Lower leg skin (tissue), 3 donors: Measurements from ENCODE around the gene LRCOL1.

ENCODE experiments used
- POLR2A ChIP-seq, 2 donors: fragments of 450-650 bp; IDR thresholded peaks; one replicate each; pipeline ENCODE4 v1.6.1; 2016 to 2017; ENCODE audit warnings: antibody characterized with exemption in 2 of 2, mild to moderate bottlenecking in 1 of 2, moderate library complexity in 1 of 2
- TF ChIP-seq, protein P1 (sequence below), 3 donors: fragments of 450-650 bp; IDR thresholded peaks; one replicate each; pipeline ENCODE4 v1.5.1; 2016; ENCODE audit warnings: antibody characterized with exemption in 3 of 3, mild to moderate bottlenecking in 3 of 3, moderate library complexity in 2 of 3

- TF ChIP-seq, protein P1, sequence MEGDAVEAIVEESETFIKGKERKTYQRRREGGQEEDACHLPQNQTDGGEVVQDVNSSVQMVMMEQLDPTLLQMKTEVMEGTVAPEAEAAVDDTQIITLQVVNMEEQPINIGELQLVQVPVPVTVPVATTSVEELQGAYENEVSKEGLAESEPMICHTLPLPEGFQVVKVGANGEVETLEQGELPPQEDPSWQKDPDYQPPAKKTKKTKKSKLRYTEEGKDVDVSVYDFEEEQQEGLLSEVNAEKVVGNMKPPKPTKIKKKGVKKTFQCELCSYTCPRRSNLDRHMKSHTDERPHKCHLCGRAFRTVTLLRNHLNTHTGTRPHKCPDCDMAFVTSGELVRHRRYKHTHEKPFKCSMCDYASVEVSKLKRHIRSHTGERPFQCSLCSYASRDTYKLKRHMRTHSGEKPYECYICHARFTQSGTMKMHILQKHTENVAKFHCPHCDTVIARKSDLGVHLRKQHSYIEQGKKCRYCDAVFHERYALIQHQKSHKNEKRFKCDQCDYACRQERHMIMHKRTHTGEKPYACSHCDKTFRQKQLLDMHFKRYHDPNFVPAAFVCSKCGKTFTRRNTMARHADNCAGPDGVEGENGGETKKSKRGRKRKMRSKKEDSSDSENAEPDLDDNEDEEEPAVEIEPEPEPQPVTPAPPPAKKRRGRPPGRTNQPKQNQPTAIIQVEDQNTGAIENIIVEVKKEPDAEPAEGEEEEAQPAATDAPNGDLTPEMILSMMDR (IDR thresholded peaks at IDR 0.05) = no peak
- TF ChIP-seq POLR2A (IDR thresholded peaks at IDR 0.05) = no peak
Measured at GRCh38 chr12:132629330-132629729, 18.9 kb upstream of the LRCOL1 start.
